Activated CD4-positive, alpha-beta T cell treated with anti-CD3 and anti-CD28 coated beads, Interleukin-2, amount 10 ng/mL, durations not matched to agents 24 days and 14 days (primary cell): ENCODE measurements around the gene TMEM201. TPM values are rescaled to one million over a fixed set of nuclear protein-coding genes. Genes with fewer than 3 reads are reported as not detected.

Experiments
- DNase-seq: peaks from one replicate; pipeline ENCODE4 v3.0.0; 2022
- H3K27ac Mint-ChIP-seq: one replicate; pipeline ENCODE4 v1.8.0; 2022; ENCODE audit warnings: mild to moderate bottlenecking, mixed read lengths
- H3K27me3 Mint-ChIP-seq: one replicate; pipeline ENCODE4 v1.8.0; 2022; ENCODE audit warnings: mixed read lengths
- H3K36me3 Mint-ChIP-seq: one replicate; pipeline ENCODE4 v1.8.0; 2022; ENCODE audit warnings: low read depth, mild to moderate bottlenecking, mixed read lengths
- H3K4me1 Mint-ChIP-seq: one replicate; pipeline ENCODE4 v1.8.0; 2021; ENCODE audit warnings: mixed read lengths
- H3K4me3 Mint-ChIP-seq: one replicate; pipeline ENCODE4 v1.8.0; 2022; ENCODE audit warnings: mild to moderate bottlenecking, moderate library complexity, mixed read lengths
- H3K9me3 Mint-ChIP-seq: one replicate; pipeline ENCODE4 v1.8.0; 2021; ENCODE audit warnings: mixed read lengths
- intact Hi-C: fragments of 100-400 bp; cut with micrococcal nuclease; formaldehyde crosslinking; loops from one replicate; pipeline ENCODE4 v1.15.1; 2023
- total RNA-seq: library from RNA; stranded (reverse); gene quantifications from 2 replicates; pipeline ENCODE4 v1.2.3, GENCODE V29; 2022

Gene TMEM201
- total RNA-seq, 1 donor from 2014 or later = 37.3 TPM

GRCh38 chr1:9630331-9631111 is 41.8 kb downstream of the TMEM201 start:
- Mint-ChIP-seq H3K27ac (peak overlapping the region; percentile 93), H3K9me3 (no peaks in the 10 kb centered on the region), H3K4me1 (peaks cover 60% of the 10 kb centered on the region), H3K36me3 (peaks cover 53% of the 10 kb centered on the region), H3K4me3 (peak overlapping the region; percentile 95), H3K27me3 (no peaks in the 10 kb centered on the region)
- peak; percentile 74 for DNase-seq
- intact Hi-C loops = loop anchor here (1.0 kb wide), 1 partner anchor 40 kb away; no protein-coding TSS in a partner anchor

GRCh38 chr1:9631613-9632012 is 42.9 kb downstream of the TMEM201 start:
- peaks cover 63% of the 10 kb centered on the region for H3K36me3 Mint-ChIP-seq
- intact Hi-C loops = no loop called here
- no peaks in the 10 kb centered on the region for H3K27me3 Mint-ChIP-seq
- peak overlapping the region; percentile 80 for H3K27ac Mint-ChIP-seq
- H3K4me3 Mint-ChIP-seq = peak overlapping the region; percentile 95
- H3K9me3 Mint-ChIP-seq = no peaks in the 10 kb centered on the region
- DNase-seq = no peak
- peaks cover 52% of the 10 kb centered on the region for H3K4me1 Mint-ChIP-seq

GRCh38 chr1:9633493-9633892 is 44.8 kb downstream of the TMEM201 start:
- Mint-ChIP-seq H3K27ac (no peak overlapping the region), H3K4me1 (peaks cover 45% of the 10 kb centered on the region), H3K9me3 (peaks cover 3% of the 10 kb centered on the region), H3K36me3 (peaks cover 77% of the 10 kb centered on the region), H3K4me3 (peak overlapping the region; percentile 28), H3K27me3 (no peaks in the 10 kb centered on the region)
- no peak for DNase-seq
- intact Hi-C loops = no loop called here

- peaks cover 3% of the 10 kb centered on the region for H3K9me3 Mint-ChIP-seq
- H3K27ac Mint-ChIP-seq = peak overlapping the region; percentile 60
- intact Hi-C loops = no loop called here
- peaks cover 83% of the 10 kb centered on the region for H3K36me3 Mint-ChIP-seq
- no peaks in the 10 kb centered on the region for H3K27me3 Mint-ChIP-seq
- no peak overlapping the region for H3K4me3 Mint-ChIP-seq
- peaks cover 48% of the 10 kb centered on the region for H3K4me1 Mint-ChIP-seq
- no peak for DNase-seq
Observed at GRCh38 chr1:9634582-9634981, 45.9 kb downstream of the TMEM201 start.

- peaks cover 70% of the 10 kb centered on the region for H3K36me3 Mint-ChIP-seq
- H3K4me3 Mint-ChIP-seq = peak overlapping the region; percentile 49
Observed at GRCh38 chr1:9639227-9639626, 50.5 kb downstream of the TMEM201 start.

GRCh38 chr1:9643351-9644256 is 54.9 kb downstream of the TMEM201 start:
- Mint-ChIP-seq H3K27me3 (no peaks in the 10 kb centered on the region), H3K4me1 (peaks cover 45% of the 10 kb centered on the region), H3K36me3 (peaks cover 44% of the 10 kb centered on the region), H3K4me3 (peak overlapping the region; percentile 62), H3K9me3 (no peaks in the 10 kb centered on the region), H3K27ac (peak overlapping the region; percentile 70)
- DNase-seq = peak; percentile 71
- intact Hi-C loops = loop anchor here (2.0 kb wide), 1 partner anchor 15 kb away; no protein-coding TSS in a partner anchor

More at GRCh38 chr1:9639227-9639626, 50.5 kb downstream of the TMEM201 start:
- no peak for DNase-seq
- intact Hi-C loops = no loop called here
- Mint-ChIP-seq H3K27me3 (no peaks in the 10 kb centered on the region), H3K27ac (peak overlapping the region; percentile 25), H3K9me3 (peaks cover 3% of the 10 kb centered on the region), H3K4me1 (peaks cover 57% of the 10 kb centered on the region)

- no peaks in the 10 kb centered on the region for H3K27me3 Mint-ChIP-seq
Observed at GRCh38 chr1:9646037-9646436, 57.3 kb downstream of the TMEM201 start.

GRCh38 chr1:9648171-9648570 is 59.5 kb downstream of the TMEM201 start:
- no peaks in the 10 kb centered on the region for H3K9me3 Mint-ChIP-seq
- H3K27me3 Mint-ChIP-seq = no peaks in the 10 kb centered on the region
- H3K27ac Mint-ChIP-seq = no peak overlapping the region
- peaks cover 19% of the 10 kb centered on the region for H3K36me3 Mint-ChIP-seq
- intact Hi-C loops = no loop called here
- no peak for DNase-seq
- H3K4me3 Mint-ChIP-seq = no peak overlapping the region
- peaks cover 34% of the 10 kb centered on the region for H3K4me1 Mint-ChIP-seq

More at GRCh38 chr1:9646037-9646436, 57.3 kb downstream of the TMEM201 start:
- H3K4me3 Mint-ChIP-seq = no peak overlapping the region
- H3K4me1 Mint-ChIP-seq = peaks cover 39% of the 10 kb centered on the region
- H3K9me3 Mint-ChIP-seq = no peaks in the 10 kb centered on the region
- peaks cover 23% of the 10 kb centered on the region for H3K36me3 Mint-ChIP-seq
- no peak for DNase-seq
- intact Hi-C loops = no loop called here
- H3K27ac Mint-ChIP-seq = no peak overlapping the region

GRCh38 chr1:9649769-9650168 is 61.1 kb downstream of the TMEM201 start:
- H3K4me3 Mint-ChIP-seq = peak overlapping the region; percentile 96
- H3K27ac Mint-ChIP-seq = peak overlapping the region; percentile 32
- peaks cover 37% of the 10 kb centered on the region for H3K4me1 Mint-ChIP-seq
- no peak for DNase-seq
- H3K27me3 Mint-ChIP-seq = no peaks in the 10 kb centered on the region
- peaks cover 28% of the 10 kb centered on the region for H3K36me3 Mint-ChIP-seq
- H3K9me3 Mint-ChIP-seq = no peaks in the 10 kb centered on the region
- intact Hi-C loops = no loop called here

GRCh38 chr1:9651220-9651564 is 62.5 kb downstream of the TMEM201 start:
- Mint-ChIP-seq H3K27ac (peak overlapping the region; percentile 96), H3K4me1 (peaks cover 44% of the 10 kb centered on the region), H3K36me3 (peaks cover 33% of the 10 kb centered on the region), H3K9me3 (no peaks in the 10 kb centered on the region), H3K27me3 (no peaks in the 10 kb centered on the region), H3K4me3 (peak overlapping the region; percentile 96)
- intact Hi-C loops = no loop called here
- DNase-seq = no peak

- H3K36me3 Mint-ChIP-seq = peaks cover 32% of the 10 kb centered on the region
- H3K9me3 Mint-ChIP-seq = no peaks in the 10 kb centered on the region
- DNase-seq = peak; percentile 84
- peak within 1 kb of the TSS; percentile 98 for H3K4me3 Mint-ChIP-seq
- intact Hi-C loops = loop anchor here (2.0 kb wide), 1 partner anchor 65 kb away; no protein-coding TSS in a partner anchor
- H3K4me1 Mint-ChIP-seq = peaks cover 46% of the 10 kb centered on the region
- no peaks in the 10 kb centered on the region for H3K27me3 Mint-ChIP-seq
- peak within 1 kb of the TSS; percentile 99 for H3K27ac Mint-ChIP-seq
Observed at GRCh38 chr1:9651565-9652378, 63.1 kb downstream of the TMEM201 start, which contains the start of gene PIK3CD. PIK3CD (plus strand) TSS chr1:9651731; CDS start chr1:9710456, 58,725 bp downstream.

GRCh38 chr1:9652379-9653209 is 63.9 kb downstream of the TMEM201 start:
- peak; percentile 93 for DNase-seq
- Mint-ChIP-seq H3K27ac (peak overlapping the region; percentile 99), H3K27me3 (no peaks in the 10 kb centered on the region), H3K4me3 (peak overlapping the region; percentile 98), H3K36me3 (peaks cover 37% of the 10 kb centered on the region), H3K9me3 (no peaks in the 10 kb centered on the region), H3K4me1 (peaks cover 52% of the 10 kb centered on the region)
- intact Hi-C loops = loop anchor here (1.0 to 2.0 kb wide), 4 partner anchors 18 to 76 kb away; no protein-coding TSS in a partner anchor
